ENCODE data around the gene PIK3C3.
"Not testable (repeated sequence)": the region's sequence is repeated elsewhere in the genome, so short reads cannot be mapped to it uniquely, and the experiment has no call there.

The PIK3C3 gene

GRCh38 chr18:42106784-42107183 lies 151.8 kb downstream of the PIK3C3 start:
- no peak for DNase-seq (ENCODE audit: low read depth)
- no peak overlapping the region for H3K4me3 ChIP-seq (ENCODE audit: low read depth, low read length)

- no peak overlapping the region for H3K4me3 ChIP-seq (ENCODE audit: low read depth, low read length)
- DNase-seq (ENCODE audit: low read depth) = no peak
Measured at GRCh38 chr18:42107287-42107686, 152.3 kb downstream of the PIK3C3 start.

- DNase-seq (ENCODE audit: low read depth) = no peak
- H3K4me3 ChIP-seq (ENCODE audit: low read depth, low read length) = no peak overlapping the region
Measured at GRCh38 chr18:42107691-42108450, 152.8 kb downstream of the PIK3C3 start.

GRCh38 chr18:42112147-42112546 lies 157.1 kb downstream of the PIK3C3 start:
- DNase-seq (ENCODE audit: low read depth); H3K4me3 ChIP-seq (ENCODE audit: low read depth, low read length): not testable (repeated sequence)

GRCh38 chr18:42112657-42113420 lies 157.8 kb downstream of the PIK3C3 start:
- DNase-seq (ENCODE audit: low read depth) = peak; percentile 12

GRCh38 chr18:42113529-42114191 lies 158.6 kb downstream of the PIK3C3 start:
- H3K4me3 ChIP-seq (ENCODE audit: low read depth, low read length) = no peak overlapping the region
- DNase-seq (ENCODE audit: low read depth) = peak; percentile 33

More at GRCh38 chr18:42112657-42113420, 157.8 kb downstream of the PIK3C3 start:
- H3K4me3 ChIP-seq (ENCODE audit: low read depth, low read length) = no peak overlapping the region

- H3K4me3 ChIP-seq (ENCODE audit: low read depth, low read length) = no peak overlapping the region
- peak; percentile 22 for DNase-seq (ENCODE audit: low read depth)
Measured at GRCh38 chr18:42114310-42114943, 159.4 kb downstream of the PIK3C3 start.

GRCh38 chr18:42126586-42126985 lies 171.6 kb downstream of the PIK3C3 start:
- DNase-seq (ENCODE audit: low read depth) = no peak
- no peak overlapping the region for H3K4me3 ChIP-seq (ENCODE audit: low read depth, low read length)

GRCh38 chr18:42131066-42131929 lies 176.3 kb downstream of the PIK3C3 start:
- DNase-seq (ENCODE audit: low read depth) = no peak
- no peak overlapping the region for H3K4me3 ChIP-seq (ENCODE audit: low read depth, low read length)

- no peak for DNase-seq (ENCODE audit: low read depth)
- no peak overlapping the region for H3K4me3 ChIP-seq (ENCODE audit: low read depth, low read length)
Measured at GRCh38 chr18:42131930-42132244, 176.9 kb downstream of the PIK3C3 start.
